Endodermal cell (in vitro differentiated cells): ENCODE measurements around the gene HS3ST3A1. TPM values are rescaled to one million over a fixed set of nuclear protein-coding genes. Genes with fewer than 3 reads are reported as not detected.

Experiments
- DNase-seq: peaks from one replicate; pipeline ENCODE4 v3.0.0-alpha.2; 2017
- H3K27ac ChIP-seq: 2 replicates; pipeline ENCODE4 v1.5.1; 2013; ENCODE audit warnings: mild to moderate bottlenecking, low read depth, low read length, moderate library complexity
- H3K27me3 ChIP-seq: 2 replicates; pipeline ENCODE4 v1.6.1; 2013; ENCODE audit warnings: mild to moderate bottlenecking, low read length, moderate library complexity; ENCODE audit not compliant: insufficient read depth, control insufficient read depth, poor library complexity, severe bottlenecking
- H3K36me3 ChIP-seq: 2 replicates; pipeline ENCODE4 v1.7.0; 2013; ENCODE audit warnings: mild to moderate bottlenecking, low read length, moderate library complexity; ENCODE audit not compliant: control insufficient read depth, insufficient read depth
- H3K4me1 ChIP-seq: one replicate; pipeline ENCODE4 v1.7.0; 2013; ENCODE audit warnings: low read length; ENCODE audit not compliant: control insufficient read depth, insufficient read depth
- H3K4me3 ChIP-seq: 2 replicates; pipeline ENCODE4 v1.5.1; 2013; ENCODE audit warnings: mild to moderate bottlenecking, low read length, moderate library complexity
- H3K9ac ChIP-seq: 2 replicates; pipeline ENCODE4 v1.6.1; 2013; ENCODE audit warnings: mild to moderate bottlenecking, low read length, moderate library complexity; ENCODE audit not compliant: poor library complexity, severe bottlenecking; ENCODE audit errors: extremely low read depth
- H3K9me3 ChIP-seq: 2 replicates; pipeline ENCODE4 v1.6.1; 2013; ENCODE audit warnings: mild to moderate bottlenecking, low read length, moderate library complexity; ENCODE audit not compliant: control insufficient read depth
- H3K27ac Mint-ChIP-seq: 2 replicates; pipeline ENCODE4 v1.8.0; 2020; ENCODE audit warnings: mixed read lengths
- H3K27me3 Mint-ChIP-seq: 2 replicates; pipeline ENCODE4 v1.8.0; 2021; ENCODE audit warnings: mild to moderate bottlenecking, mixed read lengths; ENCODE audit not compliant: insufficient read depth
- H3K36me3 Mint-ChIP-seq: 2 replicates; pipeline ENCODE4 v1.8.0; 2020; ENCODE audit warnings: low read depth, mixed read lengths
- H3K4me1 Mint-ChIP-seq: 2 replicates; pipeline ENCODE4 v1.8.0; 2020; ENCODE audit warnings: mixed read lengths
- H3K4me3 Mint-ChIP-seq: 2 replicates; pipeline ENCODE4 v1.8.0; 2020; ENCODE audit warnings: mild to moderate bottlenecking, moderate library complexity, mixed read lengths
- H3K9me3 Mint-ChIP-seq: 2 replicates; pipeline ENCODE4 v1.8.0; 2020; ENCODE audit warnings: mild to moderate bottlenecking, mixed read lengths
- WGBS, 2 experiments: methylation state at CpG; one replicate each; pipeline versions ENCODE4 v1.1.5 to v1.1.7; 2013; ENCODE audit warnings: missing lambda C conversion rate in 2 of 2, mixed read lengths in 1 of 2; ENCODE audit not compliant: insufficient coverage in 1 of 2, insufficient read length in 1 of 2; 5-methylcytosine and 5-hydroxymethylcytosine counted together
- total RNA-seq, 2 donors: library from RNA; stranded (reverse); fragmentation: NEBNext Ultra II Directional in 1 of 2; extraction: Animal tissue kit (Norgen Biotek cat#: 25700) in 1 of 2; gene quantifications; 2 replicates in 1 of 2; 3 replicates in 1 of 2; pipeline ENCODE4 v1.2.1, GENCODE V29; 2021
- TF ChIP-seq, protein P1 (sequence below): fragments of 200-600 bp; sonication (generic); conservative IDR thresholded peaks from 2 replicates; pipeline ENCODE4 v1.5.0; 2021; ENCODE audit warnings: antibody characterized with exemption, mild to moderate bottlenecking

The HS3ST3A1 gene
- total RNA-seq, 2 donors from 2014 or later: 1.9 to 2.4 TPM

DNA sequence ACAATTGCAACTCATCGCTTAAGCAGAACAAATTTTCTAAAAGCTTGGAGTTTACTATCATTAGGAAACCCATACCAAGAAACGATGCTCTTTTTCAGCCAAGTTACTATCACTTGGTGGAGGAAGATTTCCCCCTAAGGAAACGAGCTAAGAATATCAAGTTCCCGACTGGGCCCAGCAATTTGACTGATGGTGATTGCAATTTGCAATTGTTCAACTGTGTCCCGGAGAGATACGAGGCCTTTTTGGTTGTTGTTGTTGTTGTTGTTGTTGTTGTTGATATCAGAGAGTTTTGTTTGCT, 6.2 kb downstream of the HS3ST3A1 start:
- Histone ChIP-seq H3K4me1 (peaks cover 3% of the 10 kb centered on the region), H3K4me3 (no peak overlapping the region), H3K27me3 (peaks cover 15% of the 10 kb centered on the region), H3K9me3 (no peaks in the 10 kb centered on the region), H3K36me3 (no peaks in the 10 kb centered on the region), H3K27ac (no peak overlapping the region), H3K9ac (no peak overlapping the region)
- H3K9me3 Mint-ChIP-seq: no peaks in the 10 kb centered on the region
- no peaks in the 10 kb centered on the region for H3K36me3 Mint-ChIP-seq
- TF ChIP-seq, protein P1, sequence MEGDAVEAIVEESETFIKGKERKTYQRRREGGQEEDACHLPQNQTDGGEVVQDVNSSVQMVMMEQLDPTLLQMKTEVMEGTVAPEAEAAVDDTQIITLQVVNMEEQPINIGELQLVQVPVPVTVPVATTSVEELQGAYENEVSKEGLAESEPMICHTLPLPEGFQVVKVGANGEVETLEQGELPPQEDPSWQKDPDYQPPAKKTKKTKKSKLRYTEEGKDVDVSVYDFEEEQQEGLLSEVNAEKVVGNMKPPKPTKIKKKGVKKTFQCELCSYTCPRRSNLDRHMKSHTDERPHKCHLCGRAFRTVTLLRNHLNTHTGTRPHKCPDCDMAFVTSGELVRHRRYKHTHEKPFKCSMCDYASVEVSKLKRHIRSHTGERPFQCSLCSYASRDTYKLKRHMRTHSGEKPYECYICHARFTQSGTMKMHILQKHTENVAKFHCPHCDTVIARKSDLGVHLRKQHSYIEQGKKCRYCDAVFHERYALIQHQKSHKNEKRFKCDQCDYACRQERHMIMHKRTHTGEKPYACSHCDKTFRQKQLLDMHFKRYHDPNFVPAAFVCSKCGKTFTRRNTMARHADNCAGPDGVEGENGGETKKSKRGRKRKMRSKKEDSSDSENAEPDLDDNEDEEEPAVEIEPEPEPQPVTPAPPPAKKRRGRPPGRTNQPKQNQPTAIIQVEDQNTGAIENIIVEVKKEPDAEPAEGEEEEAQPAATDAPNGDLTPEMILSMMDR: no peak
- peaks cover 28% of the 10 kb centered on the region for H3K27me3 Mint-ChIP-seq
- H3K4me3 Mint-ChIP-seq: no peak overlapping the region
- no peak for DNase-seq
- H3K27ac Mint-ChIP-seq: no peak overlapping the region
- peaks cover 28% of the 10 kb centered on the region for H3K4me1 Mint-ChIP-seq
- 83 to 92% methylated on average over 4 to 6 of the region's 6 CpGs for WGBS, 2 experiments

- Histone ChIP-seq H3K9me3 (no peaks in the 10 kb centered on the region), H3K36me3 (no peaks in the 10 kb centered on the region), H3K9ac (no peak overlapping the region), H3K4me3 (no peak overlapping the region), H3K4me1 (peaks cover 3% of the 10 kb centered on the region), H3K27ac (no peak overlapping the region), H3K27me3 (peaks cover 10% of the 10 kb centered on the region)
- TF ChIP-seq, protein P1: peak; percentile 94
- Mint-ChIP-seq H3K4me1 (peaks cover 26% of the 10 kb centered on the region), H3K4me3 (no peak overlapping the region), H3K9me3 (no peaks in the 10 kb centered on the region), H3K36me3 (no peaks in the 10 kb centered on the region), H3K27ac (peak overlapping the region; percentile 37), H3K27me3 (peaks cover 23% of the 10 kb centered on the region)
- peak; percentile 97 for DNase-seq
- 33 to 100% methylated on average over 1 to 10 of the region's 10 CpGs for whole genome bisulfite sequencing, 2 experiments
Measured at GRCh38 chr17:13594762-13595598, 6.7 kb downstream of the HS3ST3A1 start.

DNA sequence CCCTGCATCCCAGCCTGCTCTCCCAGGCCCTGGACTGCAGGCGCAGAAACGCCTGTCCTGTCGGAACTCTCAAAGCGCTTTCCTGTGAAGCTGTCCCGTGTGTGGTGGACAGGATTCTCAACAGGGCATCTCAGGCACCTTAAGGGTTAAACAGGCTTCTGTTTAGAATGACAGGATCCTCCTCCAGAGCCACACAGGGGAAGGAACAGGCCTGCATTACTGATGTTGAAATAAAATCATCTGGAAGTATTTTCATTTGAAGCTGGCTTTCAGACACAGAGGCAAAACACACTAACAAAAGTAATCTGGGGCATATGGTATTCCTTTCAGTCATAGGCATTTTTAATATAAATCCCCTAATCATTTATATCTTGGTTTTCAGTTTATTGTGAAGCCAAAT, 7.4 kb downstream of the HS3ST3A1 start:
- Histone ChIP-seq H3K4me3 (no peak overlapping the region), H3K4me1 (peaks cover 3% of the 10 kb centered on the region), H3K9ac (no peak overlapping the region), H3K27me3 (peaks cover 3% of the 10 kb centered on the region), H3K9me3 (no peaks in the 10 kb centered on the region), H3K36me3 (no peaks in the 10 kb centered on the region), H3K27ac (no peak overlapping the region)
- no peak for DNase-seq
- 77 to 91% methylated on average over 4 to 5 of the region's 5 CpGs for WGBS, 2 experiments
- H3K4me3 Mint-ChIP-seq: no peak overlapping the region
- no peaks in the 10 kb centered on the region for H3K9me3 Mint-ChIP-seq
- peaks cover 16% of the 10 kb centered on the region for H3K27me3 Mint-ChIP-seq
- TF ChIP-seq, protein P1: no peak
- no peak overlapping the region for H3K27ac Mint-ChIP-seq
- peaks cover 21% of the 10 kb centered on the region for H3K4me1 Mint-ChIP-seq
- H3K36me3 Mint-ChIP-seq: no peaks in the 10 kb centered on the region
